DOHH2 (cell line): Measurements from ENCODE around the gene CISD3.

Experiments used
- EZH2phosphoT487 ChIP-seq: fragments of 200-600 bp; sonication (generic); IDR thresholded peaks from 2 replicates; pipeline ENCODE4 v1.6.1; 2017; ENCODE audit warnings: borderline replicate concordance, mild to moderate bottlenecking, antibody characterized with exemption, low read length, moderate library complexity, mixed read lengths
- TF ChIP-seq, protein P1 (sequence below): fragments of 200-600 bp; sonication (generic); IDR thresholded peaks from one replicate; pipeline ENCODE4 v1.5.1; 2014; ENCODE audit warnings: antibody characterized with exemption, mild to moderate bottlenecking, low read depth, low read length; ENCODE audit not compliant: poor library complexity, severe bottlenecking

DNA sequence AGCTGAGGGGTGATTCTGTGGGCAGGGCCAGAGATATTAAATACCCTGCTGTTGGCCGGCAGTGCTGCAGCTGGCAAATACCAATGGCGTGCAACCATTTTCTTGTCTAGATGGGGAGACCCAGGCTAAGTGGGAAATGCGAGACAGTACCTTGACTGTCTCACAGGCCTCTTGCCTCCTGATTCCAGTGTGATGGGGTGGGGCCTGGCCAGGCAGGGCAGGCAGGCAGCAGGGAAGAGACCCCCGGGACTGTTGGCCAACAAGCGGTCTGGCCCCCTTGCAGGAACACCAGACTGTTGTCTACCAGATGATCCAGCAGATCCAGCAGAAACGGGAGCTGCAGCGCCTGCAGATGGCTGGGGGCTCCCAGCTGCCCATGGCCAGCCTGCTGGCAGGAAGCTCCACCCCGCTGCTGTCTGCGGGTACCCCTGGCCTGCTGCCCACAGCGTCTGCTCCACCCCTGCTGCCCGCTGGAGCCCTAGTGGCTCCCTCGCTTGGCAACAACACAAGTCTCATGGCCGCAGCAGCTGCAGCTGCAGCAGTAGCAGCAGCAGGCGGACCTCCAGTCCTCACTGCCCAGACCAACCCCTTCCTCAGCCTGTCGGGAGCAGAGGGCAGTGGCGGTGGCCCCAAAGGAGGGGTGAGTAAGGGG lies 5.7 kb upstream of the CISD3 start:
- TF ChIP-seq, protein P1, sequence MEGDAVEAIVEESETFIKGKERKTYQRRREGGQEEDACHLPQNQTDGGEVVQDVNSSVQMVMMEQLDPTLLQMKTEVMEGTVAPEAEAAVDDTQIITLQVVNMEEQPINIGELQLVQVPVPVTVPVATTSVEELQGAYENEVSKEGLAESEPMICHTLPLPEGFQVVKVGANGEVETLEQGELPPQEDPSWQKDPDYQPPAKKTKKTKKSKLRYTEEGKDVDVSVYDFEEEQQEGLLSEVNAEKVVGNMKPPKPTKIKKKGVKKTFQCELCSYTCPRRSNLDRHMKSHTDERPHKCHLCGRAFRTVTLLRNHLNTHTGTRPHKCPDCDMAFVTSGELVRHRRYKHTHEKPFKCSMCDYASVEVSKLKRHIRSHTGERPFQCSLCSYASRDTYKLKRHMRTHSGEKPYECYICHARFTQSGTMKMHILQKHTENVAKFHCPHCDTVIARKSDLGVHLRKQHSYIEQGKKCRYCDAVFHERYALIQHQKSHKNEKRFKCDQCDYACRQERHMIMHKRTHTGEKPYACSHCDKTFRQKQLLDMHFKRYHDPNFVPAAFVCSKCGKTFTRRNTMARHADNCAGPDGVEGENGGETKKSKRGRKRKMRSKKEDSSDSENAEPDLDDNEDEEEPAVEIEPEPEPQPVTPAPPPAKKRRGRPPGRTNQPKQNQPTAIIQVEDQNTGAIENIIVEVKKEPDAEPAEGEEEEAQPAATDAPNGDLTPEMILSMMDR = no peak
- no peak for TF ChIP-seq EZH2phosphoT487
